HG02588 (cell line): Measurements from ENCODE around the gene TMEM190.

Source experiments
- ATAC-seq: cut with Tn5 transposase; IDR thresholded peaks from one replicate; pipeline ENCODE4 v1.9.1; 2021; ENCODE audit warnings: mild to moderate bottlenecking, moderate library complexity; ENCODE audit not compliant: unreplicated experiment

TMEM190 gene

DNA sequence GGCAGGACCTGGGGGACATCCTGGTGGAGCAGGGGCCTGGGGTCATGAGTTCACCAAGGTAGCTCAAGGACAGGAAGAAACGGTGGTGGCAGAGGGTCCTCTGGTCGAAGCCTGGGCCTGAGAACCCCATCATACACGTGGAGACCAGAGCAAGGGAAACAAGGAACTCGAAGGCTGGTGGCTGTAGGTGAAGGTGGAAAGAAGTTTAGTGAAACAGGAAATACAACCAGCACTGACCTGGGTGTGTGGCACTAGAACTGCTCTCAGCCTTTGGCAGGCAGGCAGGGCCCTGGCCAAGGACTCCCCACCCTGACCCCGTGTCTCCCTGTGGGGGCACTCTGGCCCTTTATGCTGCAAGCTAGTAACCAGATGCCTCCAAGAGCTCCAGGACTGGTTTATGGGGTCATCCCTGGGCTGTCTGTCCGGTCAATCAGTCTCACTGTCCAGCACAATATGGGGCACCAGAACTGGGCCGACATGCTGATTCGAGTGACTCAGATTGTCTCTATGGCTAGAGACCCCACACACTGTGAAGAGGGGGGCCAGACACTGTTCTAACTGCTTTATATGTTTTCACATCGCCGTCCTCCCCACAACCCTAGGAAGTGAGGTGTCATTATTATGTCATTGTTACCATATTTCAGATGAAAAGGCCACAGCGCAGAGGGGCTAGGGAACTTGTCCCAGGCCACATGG is 25.9 kb upstream of the TMEM190 start:
- ATAC-seq, result no peak

- no peak for ATAC-seq
Measured at GRCh38 chr19:55352040-55352439, 24.6 kb upstream of the TMEM190 start.

- no peak for ATAC-seq
Measured at GRCh38 chr19:55352549-55353145, 24.0 kb upstream of the TMEM190 start.

GRCh38 chr19:55353356-55353802 is 23.2 kb upstream of the TMEM190 start:
- ATAC-seq, result no peak

- ATAC-seq, result no peak
Measured at GRCh38 chr19:55353803-55354697, 22.6 kb upstream of the TMEM190 start.

- ATAC-seq, result no peak
Measured at GRCh38 chr19:55354698-55355212, 21.9 kb upstream of the TMEM190 start, which contains the start of gene COX6B2. Gene COX6B2 (minus strand): TSS chr19:55354719. CDS start chr19:55354521, 198 bp downstream.

- no peak for ATAC-seq
Measured at GRCh38 chr19:55355213-55355821, 21.3 kb upstream of the TMEM190 start.

- ATAC-seq, result no peak
Measured at GRCh38 chr19:55358493-55358892, 18.1 kb upstream of the TMEM190 start.

DNA sequence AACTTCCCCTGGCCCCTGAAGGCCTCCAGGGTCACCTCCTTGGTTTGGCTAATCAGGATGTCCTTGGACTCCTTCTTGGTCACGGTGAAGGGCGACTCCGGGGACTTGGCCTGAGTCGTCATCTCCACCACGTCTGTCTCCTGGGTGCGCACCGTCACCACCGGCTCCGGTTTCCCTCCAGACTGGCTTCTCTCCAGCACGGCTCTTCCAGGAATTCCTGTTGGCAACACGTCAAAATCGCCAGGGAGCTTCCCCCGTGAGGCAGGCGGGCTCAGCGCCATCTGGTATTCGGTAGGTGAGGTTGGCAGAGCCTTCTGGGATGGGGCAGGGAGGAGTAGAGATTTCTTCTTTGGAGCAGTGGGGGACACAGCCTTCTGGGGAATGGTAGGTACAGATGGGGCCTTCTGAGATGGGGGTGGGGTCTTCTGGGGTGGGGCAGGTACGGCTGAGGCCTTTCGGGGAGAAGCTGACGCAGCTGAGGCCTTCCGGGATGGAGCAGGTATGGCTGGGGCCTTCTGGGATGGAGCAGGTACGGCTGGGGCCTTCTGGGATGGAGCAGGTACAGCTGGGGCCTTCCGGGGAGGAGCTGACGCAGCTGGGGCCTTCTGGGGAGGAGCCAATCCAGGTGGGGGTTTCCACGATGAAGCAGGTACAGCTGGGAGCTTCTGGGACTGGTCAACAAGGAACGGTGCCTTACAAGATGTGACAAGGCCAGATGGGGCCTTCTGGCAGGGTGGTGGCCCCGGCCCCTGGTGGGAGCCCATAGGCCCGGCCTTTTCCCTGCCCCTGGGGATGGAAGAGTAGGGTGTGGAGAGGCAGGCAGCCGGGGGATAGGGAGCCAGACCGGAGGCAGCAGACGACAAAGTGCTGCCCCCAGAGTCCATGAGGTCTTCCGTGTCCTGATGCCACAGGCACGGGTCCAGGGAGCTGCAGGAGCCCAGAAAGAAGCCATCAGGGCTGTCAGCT is 17.4 kb upstream of the TMEM190 start:
- ATAC-seq, result no peak

DNA sequence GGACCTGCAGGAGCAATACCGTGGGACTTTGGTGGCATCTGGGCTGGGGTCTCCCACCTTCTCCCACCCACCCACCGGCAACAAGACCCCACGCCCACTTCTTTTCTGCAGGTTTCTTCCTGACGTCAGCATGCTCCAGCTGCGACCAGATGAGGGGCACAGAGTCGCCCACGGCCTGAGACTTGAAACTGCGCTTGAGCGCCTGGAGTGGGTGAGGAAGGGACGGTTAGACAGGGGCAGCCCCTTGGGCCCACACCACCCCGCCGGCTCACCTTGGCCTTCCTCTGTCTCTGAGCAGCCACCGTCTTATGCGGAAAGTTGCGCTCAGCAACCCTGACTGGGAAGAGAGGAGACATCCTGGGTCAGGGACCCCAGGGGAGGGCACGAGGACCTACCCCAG is 15.7 kb upstream of the TMEM190 start:
- ATAC-seq, result no peak

DNA sequence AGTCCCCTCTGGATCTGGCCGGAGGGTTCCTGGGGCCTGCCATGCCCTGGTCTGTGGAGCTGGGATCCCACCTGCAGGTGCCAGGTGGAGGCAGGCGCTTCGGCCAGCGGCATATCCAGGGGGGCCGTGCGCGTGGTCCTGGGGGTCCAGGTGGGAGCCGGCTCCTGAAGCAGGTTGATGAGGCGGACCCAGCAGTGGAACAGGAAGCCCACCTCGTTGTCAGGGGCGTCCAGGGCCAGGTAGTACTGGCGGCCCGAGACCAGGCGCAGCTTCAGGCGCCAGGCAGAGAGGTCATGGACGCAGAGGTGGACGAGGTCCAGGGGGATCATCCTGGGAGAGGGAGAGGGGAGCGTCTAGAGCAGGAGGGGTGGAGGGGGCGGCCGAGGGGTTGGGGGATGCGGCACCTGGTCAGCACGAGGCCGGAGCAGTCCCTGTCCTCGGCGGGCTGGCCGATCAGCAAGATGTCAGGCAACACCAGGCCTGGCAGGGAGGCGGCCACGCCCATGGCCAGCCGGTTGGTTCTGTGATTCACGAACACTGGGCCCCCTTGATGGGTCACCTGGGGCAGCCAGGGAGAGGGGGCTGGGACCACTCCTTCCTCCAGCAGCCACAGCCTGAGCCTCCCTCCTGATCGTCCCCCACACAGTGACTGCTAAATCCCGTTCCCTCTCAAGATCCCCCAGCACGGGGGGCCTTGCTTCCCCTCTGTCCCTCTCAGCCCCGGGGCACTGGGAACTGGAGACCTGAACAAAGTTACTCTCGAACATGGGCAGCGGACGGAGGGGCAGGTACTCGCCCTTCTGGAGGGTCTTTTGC is 14.2 kb upstream of the TMEM190 start:
- ATAC-seq, result no peak

GRCh38 chr19:55362990-55363716 is 13.5 kb upstream of the TMEM190 start, which contains the start of gene GARIN5B:
Gene GARIN5B (minus strand): TSS chr19:55363260. CDS start chr19:55363066, 194 bp downstream.
- ATAC-seq, result no peak

- no peak for ATAC-seq
Measured at GRCh38 chr19:55365245-55365644, 11.4 kb upstream of the TMEM190 start.

DNA sequence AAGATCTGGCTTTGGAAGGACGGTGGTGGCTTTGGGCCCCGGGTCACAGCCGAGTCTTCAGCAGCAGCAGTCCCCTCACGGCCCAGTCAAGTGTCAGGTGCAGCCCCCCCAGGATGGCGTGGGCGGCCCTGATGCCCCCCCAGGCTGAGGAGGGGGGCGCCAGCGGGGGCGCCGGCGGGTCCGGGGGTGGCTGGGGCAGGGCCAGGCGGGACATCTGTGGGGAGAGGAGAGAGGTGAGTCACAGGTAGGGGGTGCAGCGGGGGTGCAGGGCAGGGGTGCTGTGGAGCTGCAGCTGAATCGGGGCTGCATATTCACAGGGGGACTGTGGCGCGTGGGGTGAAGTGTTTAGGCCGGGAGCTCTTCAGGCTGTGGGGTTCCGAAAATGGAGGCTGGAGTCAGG is 10.7 kb upstream of the TMEM190 start:
- ATAC-seq, result no peak

DNA sequence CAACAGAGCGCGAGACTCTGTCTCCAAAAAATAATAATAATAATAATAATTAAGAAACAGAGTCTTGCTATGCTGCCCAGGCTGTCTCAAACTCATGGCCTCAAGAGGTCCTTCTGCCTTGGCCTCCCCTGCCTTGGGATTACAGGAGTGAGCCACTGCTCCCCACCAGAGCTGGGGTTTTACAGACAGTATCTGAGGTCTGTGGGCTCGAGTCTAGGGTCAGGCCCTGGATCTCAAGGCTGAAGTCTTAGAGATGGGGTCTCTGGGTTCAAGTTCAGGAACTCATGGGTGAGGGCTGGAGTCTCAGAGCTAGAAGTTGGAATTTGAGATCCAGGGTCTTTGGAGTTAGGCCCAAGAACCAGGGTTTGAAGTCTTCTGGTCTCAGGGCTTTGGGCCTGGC is 9.8 kb upstream of the TMEM190 start:
- ATAC-seq, result no peak

GRCh38 chr19:55368106-55368505 is 8.5 kb upstream of the TMEM190 start:
- no peak for ATAC-seq

DNA sequence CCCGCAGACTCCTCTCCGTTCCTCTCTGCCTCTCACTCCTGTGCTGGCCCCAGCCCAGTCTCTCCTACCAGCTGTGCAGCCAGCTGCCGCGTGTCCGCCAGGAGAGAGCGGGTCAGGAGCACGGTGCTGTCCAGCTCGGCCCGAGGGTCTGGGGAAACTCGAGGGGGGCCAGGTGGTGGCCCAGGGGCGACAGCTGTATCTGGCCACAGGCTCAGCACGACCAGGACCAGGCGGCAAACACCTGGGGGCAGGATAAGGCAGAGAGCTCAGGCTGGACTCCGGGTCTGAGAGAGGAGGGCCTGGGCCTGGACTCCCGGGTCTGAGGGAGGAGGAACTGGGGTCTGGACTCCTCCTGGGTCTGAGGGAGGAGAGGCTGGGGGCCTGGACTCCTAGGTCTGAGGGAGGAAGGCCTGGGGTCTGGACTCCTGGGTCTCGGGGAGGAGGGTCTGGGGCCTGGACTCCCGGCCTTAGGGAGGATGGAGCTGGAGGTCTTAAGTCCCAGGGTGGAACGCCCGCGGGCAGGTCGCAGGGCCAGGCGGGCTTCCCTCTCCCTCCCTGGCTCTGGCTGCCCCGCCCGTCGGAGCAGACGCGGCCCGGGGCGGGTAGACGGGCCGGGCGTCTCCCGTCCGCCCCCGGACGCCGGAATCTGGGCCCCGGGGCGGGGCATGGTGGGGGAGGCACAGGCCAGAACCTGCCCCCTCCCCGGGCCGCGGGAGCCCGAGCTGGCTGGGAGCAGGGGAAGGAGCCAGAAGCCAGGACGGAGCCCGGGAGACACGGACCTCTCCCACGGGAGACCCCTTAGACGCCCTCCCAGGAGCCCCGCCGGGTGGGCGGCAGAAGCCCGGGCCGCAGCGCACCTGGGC is 7.7 kb upstream of the TMEM190 start:
- ATAC-seq, result no peak
